ENCODE results near the gene CYB561D2. TPM values are rescaled to one million over a fixed set of nuclear protein-coding genes. Genes with fewer than 3 reads are reported as not detected.
A peak's percentile ranks its signal among the peaks of the same experiment; 100 is the strongest.

The CYB561D2 gene
- total and polyA plus RNA-seq, 2 of the 13 experiments (the other 11 are each of a cell fraction or from before 2014, with no cell fraction given), result 11.1 to 17.2 TPM

- TF ChIP-seq ARNT2 (CRISPR knock-in tag; IDR thresholded peaks at IDR 0.05; ENCODE audit: low read depth) (0 out of 2 replicates have a peak, but pooled peaks have one; percentile 24), MYC (CRISPR knock-in tag; IDR thresholded peaks at IDR 0.05; ENCODE audit: borderline replicate concordance) (peak; percentile 86), ZNF343 (CRISPR knock-in tag; IDR thresholded peaks at IDR 0.05) (no peak; the same call in 1 of the 2 replicates), DMTF1 (CRISPR knock-in tag; IDR thresholded peaks at IDR 0.05) (no peak; the same call in 1 of the 2 replicates), ZC3H4 (CRISPR knock-in tag; IDR thresholded peaks at IDR 0.05; ENCODE audit: borderline replicate concordance) (no peak; the same call in 1 of the 2 replicates), ZNF704 (CRISPR knock-in tag; IDR thresholded peaks at IDR 0.05; ENCODE audit: borderline replicate concordance) (no peak), FOXA3 (CRISPR knock-in tag; IDR thresholded peaks at IDR 0.05) (peak; percentile 15; the same call in 1 of the 2 replicates), ZBTB26 (CRISPR knock-in tag; IDR thresholded peaks at IDR 0.05; ENCODE audit: borderline replicate concordance) (no peak), ZNF143 (CRISPR knock-in tag; IDR thresholded peaks at IDR 0.05) (no peak), GABPB1 (CRISPR knock-in tag; IDR thresholded peaks at IDR 0.05) (peak; percentile 56; the same call in 1 of the 2 replicates), ZNF468 (CRISPR knock-in tag; IDR thresholded peaks at IDR 0.05) (no peak), GABPA (IDR thresholded peaks at IDR 0.05; ENCODE audit: low read depth, low read length) (no peak), GABPA (CRISPR knock-in tag; IDR thresholded peaks at IDR 0.05; ENCODE audit: low read depth) (no peak; the same call in 1 of the 2 replicates), ZNF773 (CRISPR knock-in tag; IDR thresholded peaks at IDR 0.05; ENCODE audit: borderline replicate concordance) (no peak), PCBP1 (IDR thresholded peaks at IDR 0.05; ENCODE audit: borderline replicate concordance, low read depth, low read length) (peak; percentile 60; the same call in 1 of the 2 replicates)
- TF ChIP-seq, protein P1, sequence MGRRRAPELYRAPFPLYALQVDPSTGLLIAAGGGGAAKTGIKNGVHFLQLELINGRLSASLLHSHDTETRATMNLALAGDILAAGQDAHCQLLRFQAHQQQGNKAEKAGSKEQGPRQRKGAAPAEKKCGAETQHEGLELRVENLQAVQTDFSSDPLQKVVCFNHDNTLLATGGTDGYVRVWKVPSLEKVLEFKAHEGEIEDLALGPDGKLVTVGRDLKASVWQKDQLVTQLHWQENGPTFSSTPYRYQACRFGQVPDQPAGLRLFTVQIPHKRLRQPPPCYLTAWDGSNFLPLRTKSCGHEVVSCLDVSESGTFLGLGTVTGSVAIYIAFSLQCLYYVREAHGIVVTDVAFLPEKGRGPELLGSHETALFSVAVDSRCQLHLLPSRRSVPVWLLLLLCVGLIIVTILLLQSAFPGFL (CRISPR knock-in tag; IDR thresholded peaks at IDR 0.05), result 0 out of 2 replicates have a peak, but pooled peaks have one; percentile 37
- TF ChIP-seq, protein P2, sequence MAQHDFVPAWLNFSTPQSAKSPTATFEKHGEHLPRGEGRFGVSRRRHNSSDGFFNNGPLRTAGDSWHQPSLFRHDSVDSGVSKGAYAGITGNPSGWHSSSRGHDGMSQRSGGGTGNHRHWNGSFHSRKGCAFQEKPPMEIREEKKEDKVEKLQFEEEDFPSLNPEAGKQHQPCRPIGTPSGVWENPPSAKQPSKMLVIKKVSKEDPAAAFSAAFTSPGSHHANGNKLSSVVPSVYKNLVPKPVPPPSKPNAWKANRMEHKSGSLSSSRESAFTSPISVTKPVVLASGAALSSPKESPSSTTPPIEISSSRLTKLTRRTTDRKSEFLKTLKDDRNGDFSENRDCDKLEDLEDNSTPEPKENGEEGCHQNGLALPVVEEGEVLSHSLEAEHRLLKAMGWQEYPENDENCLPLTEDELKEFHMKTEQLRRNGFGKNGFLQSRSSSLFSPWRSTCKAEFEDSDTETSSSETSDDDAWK (CRISPR knock-in tag; IDR thresholded peaks at IDR 0.05), result no peak
- TF ChIP-seq, protein P3, sequence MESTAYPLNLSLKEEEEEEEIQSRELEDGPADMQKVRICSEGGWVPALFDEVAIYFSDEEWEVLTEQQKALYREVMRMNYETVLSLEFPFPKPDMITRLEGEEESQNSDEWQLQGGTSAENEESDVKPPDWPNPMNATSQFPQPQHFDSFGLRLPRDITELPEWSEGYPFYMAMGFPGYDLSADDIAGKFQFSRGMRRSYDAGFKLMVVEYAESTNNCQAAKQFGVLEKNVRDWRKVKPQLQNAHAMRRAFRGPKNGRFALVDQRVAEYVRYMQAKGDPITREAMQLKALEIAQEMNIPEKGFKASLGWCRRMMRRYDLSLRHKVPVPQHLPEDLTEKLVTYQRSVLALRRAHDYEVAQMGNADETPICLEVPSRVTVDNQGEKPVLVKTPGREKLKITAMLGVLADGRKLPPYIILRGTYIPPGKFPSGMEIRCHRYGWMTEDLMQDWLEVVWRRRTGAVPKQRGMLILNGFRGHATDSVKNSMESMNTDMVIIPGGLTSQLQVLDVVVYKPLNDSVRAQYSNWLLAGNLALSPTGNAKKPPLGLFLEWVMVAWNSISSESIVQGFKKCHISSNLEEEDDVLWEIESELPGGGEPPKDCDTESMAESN (CRISPR knock-in tag; conservative IDR thresholded peaks at IDR 0.05), result peak; percentile 50; the same call in 1 of the 2 replicates
Measured at GRCh38 chr3:50303013-50303815, 47.4 kb upstream of the CYB561D2 start, which contains the start of gene HYAL1 (continued).
